22Rv1 (cell line): ENCODE measurements around the gene SKI.

Source experiments
- ZFX ChIP-seq: fragments of 450-650 bp; IDR thresholded peaks from 2 replicates; pipeline ENCODE4 v1.6.1; 2017; ENCODE audit warnings: antibody characterized with exemption, borderline replicate concordance
- TF ChIP-seq, protein P1 (sequence below): fragments of 450-650 bp; IDR thresholded peaks from 2 replicates; pipeline ENCODE4 v1.5.1; 2017; ENCODE audit warnings: mild to moderate bottlenecking

DNA sequence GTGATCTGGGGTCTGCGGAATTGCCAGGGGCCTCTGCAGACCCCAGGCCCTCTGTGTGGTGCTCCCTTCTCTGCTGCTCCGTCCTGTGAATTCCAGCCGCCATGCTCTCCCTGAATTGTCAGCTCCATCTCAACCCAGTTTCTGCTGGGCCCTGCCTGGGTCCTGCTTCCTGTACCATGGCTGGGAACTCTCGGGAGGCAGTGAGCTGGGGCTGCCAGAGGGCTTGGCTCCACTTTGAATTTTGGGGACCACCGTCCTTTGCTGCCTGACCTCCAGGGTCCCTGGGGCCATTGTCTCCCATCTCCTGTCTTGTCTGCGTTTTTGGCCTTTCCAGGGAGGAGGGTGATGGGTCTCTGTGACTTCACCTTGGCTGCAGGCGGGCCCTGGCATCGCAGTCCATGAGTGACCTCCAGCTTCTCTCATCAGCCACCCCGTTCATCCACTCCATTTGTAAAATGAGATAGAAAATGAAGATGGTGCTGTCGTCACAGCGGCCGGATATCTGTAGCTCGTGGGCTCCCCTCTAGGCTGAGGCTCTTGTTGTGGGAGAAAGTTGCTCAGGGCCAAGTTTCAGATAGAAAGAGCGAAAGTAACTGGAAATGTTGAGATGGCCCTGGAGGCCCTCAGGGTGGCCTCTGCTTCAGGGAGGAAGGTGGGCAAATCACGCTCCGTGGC is 38.3 kb downstream of the SKI start:
- TF ChIP-seq, protein P1, sequence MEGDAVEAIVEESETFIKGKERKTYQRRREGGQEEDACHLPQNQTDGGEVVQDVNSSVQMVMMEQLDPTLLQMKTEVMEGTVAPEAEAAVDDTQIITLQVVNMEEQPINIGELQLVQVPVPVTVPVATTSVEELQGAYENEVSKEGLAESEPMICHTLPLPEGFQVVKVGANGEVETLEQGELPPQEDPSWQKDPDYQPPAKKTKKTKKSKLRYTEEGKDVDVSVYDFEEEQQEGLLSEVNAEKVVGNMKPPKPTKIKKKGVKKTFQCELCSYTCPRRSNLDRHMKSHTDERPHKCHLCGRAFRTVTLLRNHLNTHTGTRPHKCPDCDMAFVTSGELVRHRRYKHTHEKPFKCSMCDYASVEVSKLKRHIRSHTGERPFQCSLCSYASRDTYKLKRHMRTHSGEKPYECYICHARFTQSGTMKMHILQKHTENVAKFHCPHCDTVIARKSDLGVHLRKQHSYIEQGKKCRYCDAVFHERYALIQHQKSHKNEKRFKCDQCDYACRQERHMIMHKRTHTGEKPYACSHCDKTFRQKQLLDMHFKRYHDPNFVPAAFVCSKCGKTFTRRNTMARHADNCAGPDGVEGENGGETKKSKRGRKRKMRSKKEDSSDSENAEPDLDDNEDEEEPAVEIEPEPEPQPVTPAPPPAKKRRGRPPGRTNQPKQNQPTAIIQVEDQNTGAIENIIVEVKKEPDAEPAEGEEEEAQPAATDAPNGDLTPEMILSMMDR, result no peak
- TF ChIP-seq ZFX, result no peak
